Right atrium auricular region (tissue), 2 donors: ENCODE data around the gene C6orf89. TPM values are rescaled to one million over a fixed set of nuclear protein-coding genes. Genes with fewer than 3 reads are reported as not detected.
A peak's percentile ranks its signal among the peaks of the same experiment; 100 is the strongest.

ENCODE experiments used
- DNase-seq: peaks from one replicate; pipeline ENCODE4 v3.0.0-alpha.2; 2019; ENCODE audit warnings: low spot score
- H3K27ac ChIP-seq, 2 donors: fragments of 200-600 bp; sonication (generic); 1 replicate in 1 of 2; 2 replicates in 1 of 2; pipeline ENCODE4 v1.5.1; 2016 to 2019
- H3K27me3 ChIP-seq, 2 donors: fragments of 200-600 bp; sonication (generic); one replicate each; pipeline versions ENCODE4 v1.5.1 to v1.6.0; 2017 to 2019
- H3K36me3 ChIP-seq: fragments of 200-600 bp; sonication (generic); one replicate; pipeline ENCODE4 v1.5.1; 2016
- H3K4me1 ChIP-seq, 2 donors: fragments of 200-600 bp; sonication (generic); one replicate each; pipeline versions ENCODE4 v1.5.1 to v1.6.0; 2017 to 2019
- H3K4me3 ChIP-seq, 2 donors: fragments of 200-600 bp; sonication (generic); 1 replicate in 1 of 2; 2 replicates in 1 of 2; pipeline ENCODE4 v1.5.1; 2017 to 2019; ENCODE audit warnings: mild to moderate bottlenecking in 1 of 2, moderate library complexity in 1 of 2
- H3K9me3 ChIP-seq, 2 donors: fragments of 200-600 bp; sonication (generic); one replicate each; pipeline ENCODE4 v1.5.1; 2019
- CTCF ChIP-seq, 2 donors: fragments of 200-600 bp; sonication (generic); IDR thresholded peaks; one replicate each; pipeline ENCODE4 v1.5.1; 2019; ENCODE audit warnings: antibody characterized with exemption in 2 of 2
- total RNA-seq, 2 donors: library from RNA; depleted of rRNA; stranded (reverse); fragments of >200 nt; gene quantifications; one replicate each; pipeline ENCODE4 v1.1.0, GENCODE V29; 2016

The C6orf89 gene
- total RNA-seq, 2 donors from 2014 or later, result 55.0 to 59.5 TPM

DNA sequence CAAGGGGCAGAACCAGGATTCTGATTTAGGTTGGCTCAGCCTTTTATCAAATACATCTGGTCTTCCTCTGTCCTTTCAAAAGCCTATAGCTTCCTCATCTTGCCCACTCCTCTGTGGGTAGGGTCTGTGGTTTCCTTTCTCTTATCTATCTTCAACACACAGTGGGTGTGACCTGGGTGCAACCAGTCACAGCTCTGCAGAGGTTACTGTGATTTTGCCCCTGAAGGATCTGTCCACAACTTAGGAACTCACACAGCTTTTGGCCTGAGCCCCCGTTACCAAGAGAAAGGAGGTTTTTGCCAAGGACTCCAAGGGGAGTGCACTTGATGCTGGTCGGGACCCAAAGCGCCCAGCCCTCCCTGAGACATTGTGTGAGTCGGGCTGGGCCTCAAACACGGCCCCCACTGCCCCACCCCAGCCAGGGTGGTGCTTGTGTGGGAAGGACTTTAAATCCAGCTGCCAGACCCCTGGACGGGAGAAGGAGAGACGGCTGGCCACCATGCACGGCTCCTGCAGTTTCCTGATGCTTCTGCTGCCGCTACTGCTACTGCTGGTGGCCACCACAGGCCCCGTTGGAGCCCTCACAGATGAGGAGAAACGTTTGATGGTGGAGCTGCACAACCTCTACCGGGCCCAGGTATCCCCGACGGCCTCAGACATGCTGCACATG, 68.6 kb downstream of the C6orf89 start, which contains the start of gene PI16:
TSS of gene PI16 (plus strand) at position 477 of the 670 bp plus-strand sequence. CDS start at position 500, 23 bp downstream.
- Histone ChIP-seq H3K27ac (no peak within 1 kb of the TSS), H3K9me3 (no peaks in the 10 kb centered on the region), H3K4me1 (peaks cover 0 to 14% of the 10 kb centered on the region in 2 donors), H3K27me3 (no peaks in the 10 kb centered on the region), H3K36me3 (no peaks in the 10 kb centered on the region), H3K4me3 (peak within 1 kb of the TSS; percentile 2 to 16)
- TF ChIP-seq CTCF (IDR thresholded peaks at IDR 0.05), result no peak
- peak; percentile 58 for DNase-seq

DNA sequence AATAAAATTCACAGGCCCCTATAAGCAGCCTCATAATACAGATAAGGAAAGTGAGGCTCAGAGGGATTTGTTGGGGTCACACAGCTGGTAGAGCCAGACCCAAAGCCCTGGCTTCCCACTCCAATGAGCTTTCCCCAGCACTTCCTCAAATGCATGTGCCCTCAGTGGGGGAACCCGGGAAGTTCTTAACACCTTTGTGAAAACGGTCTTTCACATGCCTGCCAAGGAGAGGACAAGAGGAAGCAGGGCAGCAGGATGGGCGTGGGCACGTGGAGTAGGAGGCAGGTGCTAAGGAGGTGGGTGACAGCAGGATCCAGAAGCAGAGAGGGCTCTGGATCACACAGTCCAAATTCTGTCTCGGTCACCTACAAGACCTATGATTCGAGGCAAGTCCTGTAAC, 69.4 kb downstream of the C6orf89 start:
- no peaks in the 10 kb centered on the region for H3K36me3 ChIP-seq
- DNase-seq, result peak; percentile 57
- H3K4me3 ChIP-seq, result peak overlapping the region in 1 of 2 donors; percentile 16
- no peaks in the 10 kb centered on the region for H3K9me3 ChIP-seq
- TF ChIP-seq CTCF (IDR thresholded peaks at IDR 0.05), result no peak
- no peak overlapping the region for H3K27ac ChIP-seq
- H3K4me1 ChIP-seq, result peaks cover 0 to 14% of the 10 kb centered on the region in 2 donors
- H3K27me3 ChIP-seq, result no peaks in the 10 kb centered on the region

GRCh38 chr6:36955671-36956445, 70.1 kb downstream of the C6orf89 start:
- peak overlapping the region; percentile 7 for H3K27ac ChIP-seq
- H3K27me3 ChIP-seq, result no peaks in the 10 kb centered on the region
- peak; percentile 59 for DNase-seq
- no peaks in the 10 kb centered on the region for H3K36me3 ChIP-seq
- H3K9me3 ChIP-seq, result no peaks in the 10 kb centered on the region
- no peak overlapping the region for H3K4me3 ChIP-seq
- TF ChIP-seq CTCF (IDR thresholded peaks at IDR 0.05), result no peak
- H3K4me1 ChIP-seq, result peaks cover 0 to 20% of the 10 kb centered on the region in 2 donors

- no peak overlapping the region for H3K4me3 ChIP-seq
Measured at GRCh38 chr6:36956446-36956820, 70.7 kb downstream of the C6orf89 start.

DNA sequence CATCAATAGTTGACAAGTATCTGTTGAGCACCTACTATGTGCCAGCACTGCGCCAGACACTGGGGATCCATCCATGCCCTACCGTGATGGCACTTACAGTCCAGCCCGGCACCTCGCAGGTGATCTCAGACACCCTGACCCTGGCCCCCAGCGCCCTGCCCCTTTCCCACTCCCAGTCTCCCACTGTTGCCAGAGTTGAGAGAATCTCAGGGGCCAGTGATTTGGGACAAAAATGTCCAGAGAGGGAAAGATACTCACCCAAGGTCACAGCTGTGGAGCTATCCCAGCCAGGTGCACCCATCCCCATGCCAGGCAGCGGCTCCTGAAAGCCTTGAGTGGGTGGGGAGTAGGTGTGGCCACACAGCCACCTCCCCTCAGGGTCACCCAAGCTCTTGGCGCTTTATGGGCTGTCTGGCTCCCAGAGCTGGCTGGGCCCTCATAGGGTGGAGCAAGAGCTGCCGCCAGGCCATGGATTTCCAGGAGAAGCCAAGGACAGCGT, 72.1 kb downstream of the C6orf89 start:
- H3K27me3 ChIP-seq, result no peaks in the 10 kb centered on the region
- no peaks in the 10 kb centered on the region for H3K36me3 ChIP-seq
- TF ChIP-seq CTCF (IDR thresholded peaks at IDR 0.05), result no peak
- H3K4me3 ChIP-seq, result no peak overlapping the region
- H3K27ac ChIP-seq, result no peak overlapping the region
- no peak for DNase-seq
- H3K4me1 ChIP-seq, result peaks cover 0 to 21% of the 10 kb centered on the region in 2 donors
- H3K9me3 ChIP-seq, result no peaks in the 10 kb centered on the region

More at GRCh38 chr6:36956446-36956820, 70.7 kb downstream of the C6orf89 start:
- Histone ChIP-seq H3K27ac (no peak overlapping the region), H3K36me3 (no peaks in the 10 kb centered on the region), H3K9me3 (no peaks in the 10 kb centered on the region), H3K4me1 (peaks cover 0 to 21% of the 10 kb centered on the region in 2 donors), H3K27me3 (no peaks in the 10 kb centered on the region)
- DNase-seq, result no peak
- TF ChIP-seq CTCF (IDR thresholded peaks at IDR 0.05), result no peak
